HG02623 (cell line): ENCODE results near the gene PRR15L.
"Not testable (repeated sequence)": the region's sequence is repeated elsewhere in the genome, so short reads cannot be mapped to it uniquely, and the experiment has no call there.

Source experiments
- ATAC-seq: cut with Tn5 transposase; IDR thresholded peaks from one replicate; pipeline ENCODE4 v1.9.1; 2021; ENCODE audit warnings: moderate library complexity; ENCODE audit not compliant: unreplicated experiment

PRR15L gene

GRCh38 chr17:47957591-47958490, at the start of gene PRR15L:
PRR15L (minus strand) TSS chr17:47957883; CDS start chr17:47953234, 4,649 bp downstream.
- ATAC-seq: no peak

- ATAC-seq: no peak
These were observed 49.4 kb upstream of the PRR15L start for GRCh38 chr17:48006936-48007709.

GRCh38 chr17:48004983-48005382, 47.3 kb upstream of the PRR15L start:
- no peak for ATAC-seq

- no peak for ATAC-seq
These were observed 45.9 kb upstream of the PRR15L start for GRCh38 chr17:48003417-48004151.

- no peak for ATAC-seq
These were observed 45.3 kb upstream of the PRR15L start for GRCh38 chr17:48002916-48003416.

GRCh38 chr17:48002266-48002915, 44.7 kb upstream of the PRR15L start:
- no peak for ATAC-seq

GRCh38 chr17:48001657-48002056, 44.0 kb upstream of the PRR15L start:
- ATAC-seq: not testable (repeated sequence)

- ATAC-seq: no peak
These were observed 43.5 kb upstream of the PRR15L start for GRCh38 chr17:48001197-48001596.

GRCh38 chr17:47999582-47999981, 41.9 kb upstream of the PRR15L start:
- no peak for ATAC-seq

GRCh38 chr17:47998044-47998443, 40.4 kb upstream of the PRR15L start:
- no peak for ATAC-seq

- ATAC-seq: no peak
These were observed 39.9 kb upstream of the PRR15L start for GRCh38 chr17:47997586-47997985.

- no peak for ATAC-seq
These were observed 38.5 kb upstream of the PRR15L start for GRCh38 chr17:47996201-47996600.

- ATAC-seq: no peak
These were observed 37.7 kb upstream of the PRR15L start for GRCh38 chr17:47995241-47995935.

GRCh38 chr17:47994724-47995123, 37.0 kb upstream of the PRR15L start:
- no peak for ATAC-seq

GRCh38 chr17:47993964-47994363, 36.3 kb upstream of the PRR15L start:
- ATAC-seq: no peak

GRCh38 chr17:47993031-47993564, 35.4 kb upstream of the PRR15L start:
- ATAC-seq: no peak

- ATAC-seq: no peak
These were observed 34.5 kb upstream of the PRR15L start for GRCh38 chr17:47992216-47992615.

- no peak for ATAC-seq
These were observed 33.5 kb upstream of the PRR15L start for GRCh38 chr17:47990962-47991731.

- ATAC-seq: no peak
These were observed 32.0 kb upstream of the PRR15L start for GRCh38 chr17:47989700-47990099.
